MM.1S (cell line): Measurements from ENCODE around the gene CREM.

Experiments
- CTCF ChIP-seq: fragments of 300-600 bp; sonication (generic); IDR thresholded peaks from 2 replicates; pipeline ENCODE4 v1.5.1; 2016; ENCODE audit warnings: antibody characterized with exemption, low read length, mixed read lengths
- EZH2 ChIP-seq: fragments of 300-600 bp; sonication (generic); optimal IDR thresholded peaks from 2 replicates; pipeline ENCODE3; 2017; ENCODE audit warnings: low read depth, mild to moderate bottlenecking, antibody characterized with exemption, low read length, mixed read lengths

- no peak for TF ChIP-seq CTCF
- TF ChIP-seq EZH2, result no peak
These were observed 88.0 kb downstream of the CREM start for GRCh38 chr10:35214607-35215020.
